ENCODE results near the gene BAMBI. TPM values are rescaled to one million over a fixed set of nuclear protein-coding genes. Genes with fewer than 3 reads are reported as not detected.

BAMBI gene
- total and polyA plus RNA-seq, 10 of the 15 experiments (the other 5 are each of a cell fraction or from before 2014, with no cell fraction given) = 0.03 to 0.18 (median 0.09) TPM; not detected in 6

DNA sequence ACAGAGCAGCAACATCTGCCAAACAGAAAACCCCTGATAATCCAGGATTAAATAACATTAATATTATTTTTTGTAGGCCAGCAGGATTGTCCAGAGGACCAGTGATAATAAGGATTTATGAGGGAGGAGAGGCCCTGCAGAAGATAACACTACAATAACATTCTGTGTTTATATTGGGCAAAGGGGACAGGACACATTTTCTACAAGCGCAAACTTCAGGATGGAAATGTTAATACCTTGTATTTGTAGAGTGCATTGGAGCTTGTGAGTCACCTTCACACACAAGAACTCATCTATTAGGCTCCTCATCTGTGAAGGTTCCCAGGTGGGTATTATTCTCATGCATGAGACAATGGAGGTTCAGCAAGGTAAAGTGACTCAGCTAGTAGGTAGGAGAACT, 51.0 kb downstream of the BAMBI start:
- Histone ChIP-seq H4K20me1 (ENCODE audit: control insufficient read depth, insufficient read depth) (no peaks in the 10 kb centered on the region), H3K9me3 (replicated peaks; ENCODE audit: control insufficient read depth, insufficient read depth, low read length) (no peaks in the 10 kb centered on the region; the same call in 2 of the 3 replicates), H3K9ac (ENCODE audit: control insufficient read depth, insufficient read depth, low read length) (no peak overlapping the region), H3K4me1 (ENCODE audit: control insufficient read depth, insufficient read depth, low read length) (no peaks in the 10 kb centered on the region), H3K4me3 (no peak overlapping the region), H2AFZ (ENCODE audit: control insufficient read depth, low read depth, low read length) (no peak overlapping the region), H3K27ac (ENCODE audit: control insufficient read depth, insufficient read depth) (no peak overlapping the region), H3K79me2 (ENCODE audit: control insufficient read depth, insufficient read depth, low read length) (no peaks in the 10 kb centered on the region), H3K36me3 (ENCODE audit: control insufficient read depth in 2 of 2, insufficient read depth in 2 of 2, low read length in 1 of 2) (no peaks in the 10 kb centered on the region), H3K4me2 (ENCODE audit: control insufficient read depth, insufficient read depth) (no peak overlapping the region), H3K27me3 (replicated peaks in 1 of 2; ENCODE audit: control insufficient read depth in 2 of 2, insufficient read depth in 2 of 2, low read length in 1 of 2) (no peaks in the 10 kb centered on the region)
- FAIRE-seq (no peak), DNase-seq (ENCODE audit: low read depth, low spot score) (no peak), ATAC-seq (no peak)
- TF ChIP-seq MYB (IDR thresholded peaks at IDR 0.05; ENCODE audit: borderline replicate concordance, low read depth, low read length) = no peak
- TF ChIP-seq, protein P1, sequence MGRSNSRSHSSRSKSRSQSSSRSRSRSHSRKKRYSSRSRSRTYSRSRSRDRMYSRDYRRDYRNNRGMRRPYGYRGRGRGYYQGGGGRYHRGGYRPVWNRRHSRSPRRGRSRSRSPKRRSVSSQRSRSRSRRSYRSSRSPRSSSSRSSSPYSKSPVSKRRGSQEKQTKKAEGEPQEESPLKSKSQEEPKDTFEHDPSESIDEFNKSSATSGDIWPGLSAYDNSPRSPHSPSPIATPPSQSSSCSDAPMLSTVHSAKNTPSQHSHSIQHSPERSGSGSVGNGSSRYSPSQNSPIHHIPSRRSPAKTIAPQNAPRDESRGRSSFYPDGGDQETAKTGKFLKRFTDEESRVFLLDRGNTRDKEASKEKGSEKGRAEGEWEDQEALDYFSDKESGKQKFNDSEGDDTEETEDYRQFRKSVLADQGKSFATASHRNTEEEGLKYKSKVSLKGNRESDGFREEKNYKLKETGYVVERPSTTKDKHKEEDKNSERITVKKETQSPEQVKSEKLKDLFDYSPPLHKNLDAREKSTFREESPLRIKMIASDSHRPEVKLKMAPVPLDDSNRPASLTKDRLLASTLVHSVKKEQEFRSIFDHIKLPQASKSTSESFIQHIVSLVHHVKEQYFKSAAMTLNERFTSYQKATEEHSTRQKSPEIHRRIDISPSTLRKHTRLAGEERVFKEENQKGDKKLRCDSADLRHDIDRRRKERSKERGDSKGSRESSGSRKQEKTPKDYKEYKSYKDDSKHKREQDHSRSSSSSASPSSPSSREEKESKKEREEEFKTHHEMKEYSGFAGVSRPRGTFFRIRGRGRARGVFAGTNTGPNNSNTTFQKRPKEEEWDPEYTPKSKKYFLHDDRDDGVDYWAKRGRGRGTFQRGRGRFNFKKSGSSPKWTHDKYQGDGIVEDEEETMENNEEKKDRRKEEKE (IDR thresholded peaks at IDR 0.05) = no peak
- TF ChIP-seq, protein P2, sequence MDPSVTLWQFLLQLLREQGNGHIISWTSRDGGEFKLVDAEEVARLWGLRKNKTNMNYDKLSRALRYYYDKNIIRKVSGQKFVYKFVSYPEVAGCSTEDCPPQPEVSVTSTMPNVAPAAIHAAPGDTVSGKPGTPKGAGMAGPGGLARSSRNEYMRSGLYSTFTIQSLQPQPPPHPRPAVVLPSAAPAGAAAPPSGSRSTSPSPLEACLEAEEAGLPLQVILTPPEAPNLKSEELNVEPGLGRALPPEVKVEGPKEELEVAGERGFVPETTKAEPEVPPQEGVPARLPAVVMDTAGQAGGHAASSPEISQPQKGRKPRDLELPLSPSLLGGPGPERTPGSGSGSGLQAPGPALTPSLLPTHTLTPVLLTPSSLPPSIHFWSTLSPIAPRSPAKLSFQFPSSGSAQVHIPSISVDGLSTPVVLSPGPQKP (IDR thresholded peaks at IDR 0.05; ENCODE audit: low read depth, low read length) = no peak
- TF ChIP-seq POLR2A (IDR thresholded peaks at IDR 0.05; ENCODE audit: low read depth, low read length) = no peak
- TF ChIP-seq ZNF384 (IDR thresholded peaks at IDR 0.05; ENCODE audit: borderline replicate concordance, low read depth, low read length) = no peak
- no peak for TF ChIP-seq CEBPB (IDR thresholded peaks at IDR 0.05; ENCODE audit: borderline replicate concordance in 1 of 2, low read depth in 2 of 2, low read length in 2 of 2)
- TF ChIP-seq POLR2AphosphoS5 (IDR thresholded peaks at IDR 0.05; ENCODE audit: low read length) = no peak
- no peak for TF ChIP-seq BMI1 (IDR thresholded peaks at IDR 0.05; ENCODE audit: borderline replicate concordance)
- TF ChIP-seq, protein P3, sequence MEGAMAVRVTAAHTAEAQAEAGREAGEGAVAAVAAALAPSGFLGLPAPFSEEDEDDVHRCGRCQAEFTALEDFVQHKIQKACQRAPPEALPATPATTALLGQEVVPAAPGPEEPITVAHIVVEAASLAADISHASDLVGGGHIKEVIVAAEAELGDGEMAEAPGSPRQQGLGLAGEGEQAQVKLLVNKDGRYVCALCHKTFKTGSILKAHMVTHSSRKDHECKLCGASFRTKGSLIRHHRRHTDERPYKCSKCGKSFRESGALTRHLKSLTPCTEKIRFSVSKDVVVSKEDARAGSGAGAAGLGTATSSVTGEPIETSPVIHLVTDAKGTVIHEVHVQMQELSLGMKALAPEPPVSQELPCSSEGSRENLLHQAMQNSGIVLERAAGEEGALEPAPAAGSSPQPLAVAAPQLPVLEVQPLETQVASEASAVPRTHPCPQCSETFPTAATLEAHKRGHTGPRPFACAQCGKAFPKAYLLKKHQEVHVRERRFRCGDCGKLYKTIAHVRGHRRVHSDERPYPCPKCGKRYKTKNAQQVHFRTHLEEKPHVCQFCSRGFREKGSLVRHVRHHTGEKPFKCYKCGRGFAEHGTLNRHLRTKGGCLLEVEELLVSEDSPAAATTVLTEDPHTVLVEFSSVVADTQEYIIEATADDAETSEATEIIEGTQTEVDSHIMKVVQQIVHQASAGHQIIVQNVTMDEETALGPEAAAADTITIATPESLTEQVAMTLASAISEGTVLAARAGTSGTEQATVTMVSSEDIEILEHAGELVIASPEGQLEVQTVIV (IDR thresholded peaks at IDR 0.05; ENCODE audit: borderline replicate concordance, partially characterized antibody) = no peak
- TF ChIP-seq BCL11A (IDR thresholded peaks at IDR 0.05; ENCODE audit: low read depth, low read length) = no peak
- TF ChIP-seq HSF1 (IDR thresholded peaks at IDR 0.05; ENCODE audit: low read depth, low read length) = no peak
- no peak for TF ChIP-seq PAX8 (IDR thresholded peaks at IDR 0.05)
- no peak for TF ChIP-seq FOS (IDR thresholded peaks at IDR 0.05; ENCODE audit: borderline replicate concordance, extremely low read depth, insufficient read length)
- TF ChIP-seq, protein P4, sequence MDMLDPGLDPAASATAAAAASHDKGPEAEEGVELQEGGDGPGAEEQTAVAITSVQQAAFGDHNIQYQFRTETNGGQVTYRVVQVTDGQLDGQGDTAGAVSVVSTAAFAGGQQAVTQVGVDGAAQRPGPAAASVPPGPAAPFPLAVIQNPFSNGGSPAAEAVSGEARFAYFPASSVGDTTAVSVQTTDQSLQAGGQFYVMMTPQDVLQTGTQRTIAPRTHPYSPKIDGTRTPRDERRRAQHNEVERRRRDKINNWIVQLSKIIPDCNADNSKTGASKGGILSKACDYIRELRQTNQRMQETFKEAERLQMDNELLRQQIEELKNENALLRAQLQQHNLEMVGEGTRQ (IDR thresholded peaks at IDR 0.05; ENCODE audit: borderline replicate concordance, low read depth, low read length) = no peak
- TF ChIP-seq EGR1 (IDR thresholded peaks at IDR 0.05; ENCODE audit: borderline replicate concordance in 1 of 2, low read depth in 2 of 2, low read length in 2 of 2) = no peak
- TF ChIP-seq MTA2 (IDR thresholded peaks at IDR 0.05; ENCODE audit: low read depth) = no peak
- intact Hi-C loops (cut with micrococcal nuclease; ENCODE audit: unreplicated experiment) (no loop called here), in situ Hi-C loops (cut with MboI) (no loop called here)
- WGBS (ENCODE audit: insufficient coverage, insufficient replicate concordance, low lambda C conversion rate, missing lambda C conversion rate) = 95% methylated on average over 1 of the region's 1 CpG
- SMC1A ChIA-PET (ENCODE audit: uncharacterized antibody, unreplicated experiment) = no interaction called here
- RAD21 ChIA-PET (ENCODE audit: unreplicated experiment) = no interaction called here
- no TSS peak for BruUV-seq (replicated peaks)
- POLR2A ChIA-PET = no interaction called here
- CTCF ChIA-PET = no interaction called here

Measured in GM12878 (cell line).